Amniotic epithelial cell (primary cell): ENCODE data around the gene OR1S2.
"Not testable (repeated sequence)": the region's sequence is repeated elsewhere in the genome, so short reads cannot be mapped to it uniquely, and the experiment has no call there.

Experiments
- DNase-seq: peaks from one replicate; pipeline ENCODE4 v3.0.0-alpha.2; 2010; ENCODE audit warnings: low read depth

The OR1S2 gene

DNA sequence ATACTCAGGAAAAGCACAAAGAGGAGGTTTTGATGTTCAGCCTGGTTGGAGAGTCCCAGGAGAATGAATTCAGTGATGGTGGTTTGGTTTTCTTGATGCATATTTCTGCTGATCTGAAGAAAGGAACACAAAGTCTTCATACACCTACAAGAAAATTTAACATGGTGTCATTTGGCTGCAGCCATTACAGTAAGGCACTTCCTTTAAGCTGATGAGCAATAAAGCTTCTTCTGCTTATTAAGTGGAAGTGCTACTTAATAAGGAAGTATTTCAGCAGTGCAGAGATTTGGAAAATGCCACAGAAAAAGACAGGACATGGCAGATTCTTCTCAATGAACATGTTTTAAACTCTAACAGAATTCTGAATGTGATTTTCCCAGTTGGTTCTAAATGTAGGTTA lies at the start of gene OR1S2:
Gene OR1S2 (minus strand): TSS at position 101 of the 400 bp plus-strand sequence. CDS start 0 bp downstream, at position 101.
- no peak for DNase-seq

GRCh38 chr11:58243954-58244353 lies 40.0 kb upstream of the OR1S2 start:
- DNase-seq, result no peak

DNA sequence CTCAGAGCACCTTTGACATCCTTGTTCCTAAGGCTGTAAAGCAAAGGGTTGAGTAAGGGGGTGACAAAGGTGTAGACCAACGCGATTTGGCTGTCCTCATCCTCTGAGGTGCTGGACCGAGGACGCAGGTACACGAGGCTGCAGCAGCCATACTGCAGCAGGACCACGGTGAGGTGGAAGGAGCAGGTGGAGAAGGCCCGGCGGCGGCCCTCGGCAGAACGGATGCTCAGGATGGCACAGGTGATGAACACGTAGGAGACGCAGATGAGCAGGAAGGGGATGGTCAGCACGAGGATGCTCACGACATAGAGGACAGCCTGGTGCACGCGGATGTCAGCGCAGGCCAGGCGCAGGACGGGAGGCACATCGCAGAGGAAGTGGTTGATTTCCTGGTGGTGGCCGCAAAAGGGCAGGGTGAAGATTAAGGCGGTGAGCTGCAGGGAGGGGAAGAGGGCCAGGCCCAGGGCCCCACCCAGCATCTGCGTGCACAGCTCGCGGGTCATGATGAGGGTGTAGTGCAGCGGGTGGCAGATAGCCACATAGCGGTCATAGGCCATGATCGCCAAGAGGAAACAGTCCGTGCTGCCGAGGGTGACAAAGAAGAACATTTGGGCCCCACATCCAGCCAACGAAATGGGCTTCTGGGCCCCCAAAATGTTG lies 24.1 kb upstream of the OR1S2 start:
- DNase-seq, result no peak

DNA sequence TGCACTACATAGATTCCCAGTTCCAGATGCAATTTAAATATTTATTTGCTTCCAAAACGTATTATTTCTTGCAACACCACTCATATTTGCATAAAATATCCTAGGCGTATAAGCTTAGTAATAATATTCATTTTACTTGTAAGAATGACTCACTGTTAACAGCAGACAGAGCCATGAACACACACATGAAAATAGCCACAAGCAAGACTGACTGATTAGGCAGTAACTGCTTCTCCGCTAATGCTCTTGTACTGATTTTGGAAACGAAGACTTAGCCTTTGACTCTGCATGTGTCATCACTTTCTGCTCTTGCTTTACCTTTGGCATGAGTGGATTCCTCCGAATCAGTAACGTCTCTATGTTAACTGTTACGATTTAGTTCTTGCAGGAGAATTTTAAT lies 18.8 kb upstream of the OR1S2 start:
- DNase-seq, result peak; percentile 1

DNA sequence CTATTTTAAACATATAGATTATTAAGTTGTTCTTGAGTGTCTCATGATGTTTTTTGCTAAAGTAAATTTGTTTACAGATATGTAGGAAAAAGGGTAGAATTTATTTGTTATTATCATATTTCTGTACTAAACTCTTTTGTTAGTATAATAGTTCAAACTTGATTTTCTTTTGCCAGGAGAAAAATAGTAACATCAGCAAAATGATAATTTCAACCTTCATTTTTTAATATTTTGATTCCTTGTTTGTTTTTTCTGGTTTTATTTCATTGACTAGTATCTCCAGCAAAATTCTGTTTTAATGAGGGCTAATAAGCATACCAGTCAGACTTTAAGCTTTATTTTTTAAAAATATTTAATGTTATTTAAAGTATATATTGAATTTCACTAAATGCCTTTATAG lies 12.5 kb upstream of the OR1S2 start:
- DNase-seq, result no peak

- not testable (repeated sequence) for DNase-seq
Measured at GRCh38 chr11:58212420-58212819, 8.5 kb upstream of the OR1S2 start, which contains the start of gene OR1S1. Gene OR1S1, plus strand, starts transcription at chr11:58212720.

DNA sequence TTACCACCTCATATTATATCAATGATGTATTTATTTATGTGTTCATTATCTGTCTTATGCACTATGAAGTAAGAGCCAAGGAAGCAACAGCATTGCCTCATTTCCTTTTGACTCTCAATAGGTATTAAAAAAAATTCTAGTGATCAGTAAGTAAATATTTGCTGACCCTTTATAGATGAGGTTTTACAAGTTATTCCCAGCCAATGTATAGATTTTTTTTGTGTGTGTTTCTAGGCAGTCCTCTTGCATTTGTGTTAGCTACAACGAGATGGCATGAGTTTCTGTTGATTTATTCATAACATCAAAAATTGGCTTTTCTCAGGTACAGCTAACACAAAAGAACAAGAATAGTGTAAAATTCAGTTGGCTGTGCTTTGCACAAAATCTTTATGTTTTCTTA lies 4.7 kb downstream of the OR1S2 start:
- no peak for DNase-seq

GRCh38 chr11:58195939-58196338 lies 8.0 kb downstream of the OR1S2 start:
- DNase-seq, result no peak

GRCh38 chr11:58193391-58193790 lies 10.6 kb downstream of the OR1S2 start:
- no peak for DNase-seq

DNA sequence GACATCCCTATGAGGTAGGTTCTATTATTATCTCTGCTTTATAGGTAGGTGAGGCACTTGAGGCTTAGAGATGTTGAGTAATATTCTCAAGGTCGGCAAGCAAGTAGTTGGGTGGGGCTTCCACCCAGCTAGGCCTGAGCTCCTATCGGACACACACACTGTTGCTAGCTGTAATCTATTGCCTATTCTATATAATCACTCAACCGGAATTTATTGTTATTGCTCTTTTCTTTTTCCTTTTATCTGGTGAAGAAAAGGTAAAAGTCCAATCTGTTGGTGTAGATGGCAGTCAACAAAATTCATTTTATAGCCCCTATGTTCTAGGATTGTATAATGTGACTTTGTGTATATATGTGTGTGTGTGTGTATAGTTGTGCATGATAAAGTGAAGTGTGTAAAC lies 11.7 kb downstream of the OR1S2 start:
- no peak for DNase-seq

DNA sequence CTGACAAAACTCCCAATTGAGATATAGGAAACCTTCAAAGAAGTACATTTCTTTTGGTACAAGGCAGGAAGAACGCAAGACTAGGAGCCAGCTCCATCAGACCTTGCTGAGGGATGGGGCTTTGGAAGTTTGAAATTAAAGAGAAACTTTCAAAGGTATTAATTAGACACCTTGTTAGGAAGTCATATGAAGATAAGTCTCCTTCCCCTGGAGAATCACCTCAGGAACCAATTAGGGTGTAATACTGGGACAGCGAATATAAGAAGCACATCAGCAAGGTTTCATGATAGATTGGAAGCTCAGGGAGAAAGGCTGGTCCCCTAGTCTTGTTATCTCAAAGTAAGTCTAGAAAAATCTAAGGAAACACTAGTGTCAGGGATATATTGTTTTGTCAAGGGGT lies 15.2 kb downstream of the OR1S2 start, which contains the start of gene OR9Q2:
Gene OR9Q2 (plus strand): TSS at position 301 of the 400 bp plus-strand sequence. CDS start 1,421 bp downstream, outside the sequence.
- DNase-seq, result no peak

DNA sequence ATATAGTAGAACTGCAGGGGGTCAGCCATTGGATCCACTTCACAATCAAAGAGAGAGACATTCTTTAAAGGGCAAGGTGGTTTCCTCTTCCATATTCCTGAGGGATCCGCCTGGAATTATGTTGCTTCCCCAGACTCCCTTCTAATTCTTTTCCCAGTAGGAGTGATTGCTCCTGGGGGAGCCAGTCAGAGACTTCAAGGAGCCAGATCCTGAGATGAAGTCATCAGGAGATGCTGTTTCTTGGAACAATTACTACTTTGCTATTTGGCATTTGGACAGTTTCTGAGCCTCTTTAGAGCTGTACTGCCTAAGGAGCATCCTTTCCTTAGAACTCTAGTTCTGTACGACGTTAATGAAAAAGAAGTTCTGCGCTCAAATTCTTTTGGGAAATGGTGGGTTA lies 17.0 kb downstream of the OR1S2 start:
- no peak for DNase-seq

- DNase-seq, result no peak
Measured at GRCh38 chr11:58179648-58180047, 24.3 kb downstream of the OR1S2 start.

- no peak for DNase-seq
Measured at GRCh38 chr11:58178444-58178843, 25.5 kb downstream of the OR1S2 start.

DNA sequence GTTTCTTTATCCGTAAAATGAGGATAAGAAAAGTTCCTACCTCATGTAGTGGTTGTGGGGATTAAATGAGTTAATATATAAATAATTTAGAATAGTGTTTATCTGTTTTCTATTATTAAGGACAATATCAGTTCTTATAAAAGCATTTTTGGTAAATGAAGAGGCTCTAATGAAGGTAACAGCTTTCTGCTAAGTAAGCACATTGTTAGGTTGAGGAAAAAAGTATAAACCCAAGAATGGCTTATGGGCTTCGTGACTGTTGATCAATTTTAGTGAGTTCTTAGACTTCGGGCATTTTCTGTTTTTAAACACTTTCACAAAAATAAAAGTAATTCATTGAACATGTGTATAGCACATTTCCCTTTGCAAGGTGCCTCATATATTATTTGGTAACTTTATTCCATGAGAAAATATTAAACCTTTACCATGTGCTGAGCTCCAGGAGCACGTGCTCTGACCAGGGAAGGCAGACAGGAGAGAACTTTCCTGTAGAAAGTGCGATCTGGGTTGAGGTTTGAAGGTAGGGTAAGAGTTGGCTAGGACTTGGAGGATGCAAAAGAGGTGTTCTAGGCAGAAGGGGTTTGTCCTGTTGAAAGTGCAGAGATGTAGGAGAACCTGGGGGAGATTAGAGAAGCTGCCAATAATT lies 26.4 kb downstream of the OR1S2 start:
- no peak for DNase-seq

DNA sequence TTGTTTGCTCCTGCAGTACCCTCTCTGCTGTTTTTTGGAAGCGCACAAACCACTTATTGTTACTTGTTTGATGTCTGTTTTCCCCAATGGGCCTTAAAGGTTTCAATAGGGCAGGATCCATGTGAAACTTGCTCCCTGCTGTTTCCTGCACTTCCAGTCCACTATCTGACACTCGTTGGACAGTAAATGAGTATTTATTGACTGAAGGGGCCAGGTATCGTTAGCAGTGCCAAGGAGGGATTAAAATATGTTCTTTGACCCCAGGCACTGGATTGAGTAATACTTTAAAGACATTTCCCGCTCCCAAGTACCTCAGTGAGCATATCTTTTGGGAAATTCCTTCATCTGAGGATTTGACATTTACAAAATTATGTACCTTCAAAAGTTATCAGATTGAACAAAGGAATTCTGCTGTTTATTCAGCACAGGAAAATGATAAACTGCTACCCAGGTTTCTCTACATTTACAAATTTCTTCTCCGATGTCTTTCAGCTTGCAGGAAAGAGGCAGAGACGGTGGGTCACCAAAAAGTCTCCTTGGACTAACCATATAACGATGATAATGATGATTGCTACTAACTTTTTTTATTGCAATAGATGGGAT lies 38.3 kb downstream of the OR1S2 start:
- DNase-seq, result no peak

- no peak for DNase-seq
Measured at GRCh38 chr11:58164990-58165389, 39.0 kb downstream of the OR1S2 start.

DNA sequence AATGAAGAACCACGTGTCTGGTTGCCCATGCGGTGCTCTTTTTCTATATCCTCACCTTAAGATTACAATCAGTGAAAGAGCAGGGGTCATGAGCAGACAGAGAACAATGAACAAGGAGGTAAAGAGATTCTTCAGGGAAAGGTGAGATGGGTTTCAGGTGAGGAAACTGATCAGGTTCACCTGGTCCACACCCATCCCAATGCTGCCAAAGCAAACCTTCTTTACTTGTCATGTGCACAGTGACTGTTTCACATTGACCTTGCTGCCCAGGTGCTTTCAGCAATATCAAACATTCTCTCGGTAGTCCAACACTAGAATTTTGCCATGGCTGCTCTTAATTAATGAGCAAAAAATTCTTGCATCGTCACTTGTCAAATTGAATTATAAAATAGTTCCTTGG lies 39.6 kb downstream of the OR1S2 start:
- no peak for DNase-seq
